ENCODE results near the gene MRPL20. TPM values are rescaled to one million over a fixed set of nuclear protein-coding genes. Genes with fewer than 3 reads are reported as not detected.

Gene MRPL20
- total RNA-seq, 1 donor from 2014 or later, result 117 TPM

GRCh38 chr1:1367315-1367714 is 39.8 kb downstream of the MRPL20 start:
- no peak for TF ChIP-seq CTCF (conservative IDR thresholded peaks at IDR 0.05)

DNA sequence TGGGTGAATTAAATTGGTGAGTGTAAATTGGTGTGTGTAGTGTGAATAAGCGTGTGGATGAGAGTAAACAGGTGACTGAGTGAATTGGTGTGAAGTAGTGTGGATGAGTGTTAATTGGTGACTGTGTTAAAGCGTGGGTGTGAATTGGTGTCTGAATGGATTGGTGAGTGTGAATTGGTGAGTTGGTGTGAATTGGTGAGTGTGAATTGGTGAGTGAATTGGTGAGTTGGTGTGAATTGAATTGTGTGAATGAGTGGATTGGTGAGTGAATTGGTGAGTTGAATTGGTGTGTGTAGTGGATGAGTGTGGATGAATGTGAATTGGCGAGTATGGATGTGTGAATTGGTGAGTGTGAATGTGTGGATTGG is 40.4 kb downstream of the MRPL20 start:
- H3K36me3 Mint-ChIP-seq (ENCODE audit: low read depth), result no peaks in the 10 kb centered on the region
- DNase-seq (ENCODE audit: low read depth, low spot score), result no peak
- no peak for TF ChIP-seq CTCF (conservative IDR thresholded peaks at IDR 0.05)
- H3K4me1 Mint-ChIP-seq, result peaks cover 7% of the 10 kb centered on the region
- H3K9me3 Mint-ChIP-seq, result no peaks in the 10 kb centered on the region
- H3K27ac Mint-ChIP-seq (ENCODE audit: unreplicated experiment), result no peak overlapping the region
- H3K27me3 Mint-ChIP-seq (ENCODE audit: low read depth), result peaks cover 5% of the 10 kb centered on the region
- no peak overlapping the region for H3K4me3 Mint-ChIP-seq

More at GRCh38 chr1:1367315-1367714, 39.8 kb downstream of the MRPL20 start:
- H3K36me3 Mint-ChIP-seq (ENCODE audit: low read depth), result no peaks in the 10 kb centered on the region
- no peak overlapping the region for H3K27ac Mint-ChIP-seq (ENCODE audit: unreplicated experiment)
- no peak for DNase-seq (ENCODE audit: low read depth, low spot score)
- H3K4me3 Mint-ChIP-seq, result no peak overlapping the region
- peaks cover under 1% of the 10 kb centered on the region for H3K4me1 Mint-ChIP-seq
- no peaks in the 10 kb centered on the region for H3K9me3 Mint-ChIP-seq
- no peaks in the 10 kb centered on the region for H3K27me3 Mint-ChIP-seq (ENCODE audit: low read depth)

GRCh38 chr1:1365875-1366698 is 41.0 kb downstream of the MRPL20 start:
- no peak for TF ChIP-seq CTCF (conservative IDR thresholded peaks at IDR 0.05)
- Mint-ChIP-seq H3K9me3 (no peaks in the 10 kb centered on the region), H3K4me1 (peaks cover 8% of the 10 kb centered on the region), H3K27ac (ENCODE audit: unreplicated experiment) (no peak overlapping the region), H3K27me3 (ENCODE audit: low read depth) (peaks cover 5% of the 10 kb centered on the region), H3K36me3 (ENCODE audit: low read depth) (no peaks in the 10 kb centered on the region), H3K4me3 (no peak overlapping the region)
- no peak for DNase-seq (ENCODE audit: low read depth, low spot score)

GRCh38 chr1:1364266-1364665 is 42.8 kb downstream of the MRPL20 start:
- Mint-ChIP-seq H3K9me3 (no peaks in the 10 kb centered on the region), H3K4me1 (peaks cover 21% of the 10 kb centered on the region), H3K27me3 (ENCODE audit: low read depth) (peaks cover 9% of the 10 kb centered on the region), H3K36me3 (ENCODE audit: low read depth) (no peaks in the 10 kb centered on the region), H3K4me3 (peak overlapping the region; percentile 49), H3K27ac (ENCODE audit: unreplicated experiment) (no peak overlapping the region)
- TF ChIP-seq CTCF (conservative IDR thresholded peaks at IDR 0.05), result no peak
- DNase-seq (ENCODE audit: low read depth, low spot score), result no peak

GRCh38 chr1:1361982-1362423 is 45.1 kb downstream of the MRPL20 start:
- Mint-ChIP-seq H3K9me3 (no peaks in the 10 kb centered on the region), H3K27me3 (ENCODE audit: low read depth) (peaks cover 19% of the 10 kb centered on the region), H3K4me1 (peaks cover 37% of the 10 kb centered on the region), H3K27ac (ENCODE audit: unreplicated experiment) (no peak overlapping the region), H3K4me3 (peak overlapping the region; percentile 59), H3K36me3 (ENCODE audit: low read depth) (no peaks in the 10 kb centered on the region)
- DNase-seq (ENCODE audit: low read depth, low spot score), result no peak
- TF ChIP-seq CTCF (conservative IDR thresholded peaks at IDR 0.05), result no peak

All from neural crest cell (in vitro differentiated cells).